ENCODE results near the gene MYH6. TPM values are rescaled to one million over a fixed set of nuclear protein-coding genes. Genes with fewer than 3 reads are reported as not detected.

MYH6 gene
- polyA plus RNA-seq, 1 experiment = not detected

DNA sequence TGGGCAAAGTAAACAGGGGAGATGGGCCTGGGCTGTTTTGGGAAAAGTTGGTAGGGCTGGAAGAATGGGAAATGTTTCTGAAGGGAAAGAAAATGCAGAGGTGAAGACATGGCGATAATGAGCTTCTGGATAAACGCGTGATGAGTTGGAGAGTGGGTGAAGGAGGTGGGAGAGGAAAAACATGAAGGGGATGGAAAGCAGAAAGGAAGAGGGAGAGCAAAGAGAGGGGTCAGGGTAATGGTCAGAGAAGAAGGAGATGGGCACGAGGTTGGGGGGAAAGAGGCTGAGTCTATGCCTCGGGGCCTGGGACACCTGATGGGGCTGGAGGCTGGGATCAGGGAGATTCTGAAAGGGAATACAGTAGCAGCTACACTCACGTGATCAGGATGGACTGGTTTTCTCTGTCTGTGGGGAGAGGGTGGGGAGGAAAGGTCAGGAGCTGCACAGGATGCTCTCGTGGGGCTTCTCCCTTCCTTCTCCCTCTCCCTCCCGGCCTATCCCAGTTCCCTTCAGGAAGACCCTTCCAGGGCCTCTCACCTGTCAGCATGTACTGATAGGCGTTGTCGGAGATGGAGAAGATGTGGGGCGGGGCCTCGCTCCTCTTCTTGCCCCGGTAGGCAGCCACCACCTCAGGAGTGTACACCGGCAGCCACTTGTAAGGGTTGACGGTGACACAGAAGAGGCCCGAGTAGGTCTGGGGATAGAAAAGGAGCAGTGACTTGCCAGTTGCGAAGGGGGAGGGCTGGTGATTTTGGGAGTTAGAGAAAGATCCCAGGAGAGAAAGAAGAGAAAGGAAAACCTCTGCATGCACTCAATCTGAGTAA lies 24.2 kb upstream of the MYH6 start:
- H3K4me3 ChIP-seq (ENCODE audit: low read depth, low read length) = no peak overlapping the region
- H3K9me3 ChIP-seq (ENCODE audit: control insufficient read depth, insufficient read depth, low read length) = no peaks in the 10 kb centered on the region
- DNase-seq (ENCODE audit: low read depth, low spot score) = no peak
- CTCF ChIA-PET = no interaction called here
- no peak overlapping the region for H3K27ac ChIP-seq (ENCODE audit: low read depth, low read length)
- peaks cover 20% of the 10 kb centered on the region for H3K27me3 ChIP-seq (ENCODE audit: control insufficient read depth, insufficient read depth, low read length)
- no peak for TF ChIP-seq CTCF (IDR thresholded peaks at IDR 0.05; ENCODE audit: low read depth, low read length)
- POLR2A ChIA-PET = no interaction called here

GRCh38 chr14:23431486-23431885 lies 23.4 kb upstream of the MYH6 start:
- Histone ChIP-seq H3K27ac (ENCODE audit: low read depth, low read length) (no peak overlapping the region), H3K9me3 (ENCODE audit: control insufficient read depth, insufficient read depth, low read length) (no peaks in the 10 kb centered on the region), H3K4me3 (ENCODE audit: low read depth, low read length) (no peak overlapping the region), H3K27me3 (ENCODE audit: control insufficient read depth, insufficient read depth, low read length) (peaks cover 15% of the 10 kb centered on the region)
- ChIA-PET POLR2A (no interaction called here), CTCF (interaction anchor here (1.4 kb wide), 1 partner anchor 51 kb away, joined by 3 read pairs; no protein-coding TSS in a partner anchor)
- no peak for TF ChIP-seq CTCF (IDR thresholded peaks at IDR 0.05; ENCODE audit: low read depth, low read length)
- DNase-seq (ENCODE audit: low read depth, low spot score) = no peak

GRCh38 chr14:23430723-23431085 lies 22.6 kb upstream of the MYH6 start:
- Histone ChIP-seq H3K9me3 (ENCODE audit: control insufficient read depth, insufficient read depth, low read length) (no peaks in the 10 kb centered on the region), H3K27me3 (ENCODE audit: control insufficient read depth, insufficient read depth, low read length) (peaks cover 11% of the 10 kb centered on the region), H3K4me3 (ENCODE audit: low read depth, low read length) (no peak overlapping the region), H3K27ac (ENCODE audit: low read depth, low read length) (no peak overlapping the region)
- CTCF ChIA-PET = interaction anchor here (1.4 kb wide), 1 partner anchor 50 kb away, joined by 3 read pairs; no protein-coding TSS in a partner anchor
- TF ChIP-seq CTCF (IDR thresholded peaks at IDR 0.05; ENCODE audit: low read depth, low read length) = no peak
- POLR2A ChIA-PET = no interaction called here
- DNase-seq (ENCODE audit: low read depth, low spot score) = no peak

DNA sequence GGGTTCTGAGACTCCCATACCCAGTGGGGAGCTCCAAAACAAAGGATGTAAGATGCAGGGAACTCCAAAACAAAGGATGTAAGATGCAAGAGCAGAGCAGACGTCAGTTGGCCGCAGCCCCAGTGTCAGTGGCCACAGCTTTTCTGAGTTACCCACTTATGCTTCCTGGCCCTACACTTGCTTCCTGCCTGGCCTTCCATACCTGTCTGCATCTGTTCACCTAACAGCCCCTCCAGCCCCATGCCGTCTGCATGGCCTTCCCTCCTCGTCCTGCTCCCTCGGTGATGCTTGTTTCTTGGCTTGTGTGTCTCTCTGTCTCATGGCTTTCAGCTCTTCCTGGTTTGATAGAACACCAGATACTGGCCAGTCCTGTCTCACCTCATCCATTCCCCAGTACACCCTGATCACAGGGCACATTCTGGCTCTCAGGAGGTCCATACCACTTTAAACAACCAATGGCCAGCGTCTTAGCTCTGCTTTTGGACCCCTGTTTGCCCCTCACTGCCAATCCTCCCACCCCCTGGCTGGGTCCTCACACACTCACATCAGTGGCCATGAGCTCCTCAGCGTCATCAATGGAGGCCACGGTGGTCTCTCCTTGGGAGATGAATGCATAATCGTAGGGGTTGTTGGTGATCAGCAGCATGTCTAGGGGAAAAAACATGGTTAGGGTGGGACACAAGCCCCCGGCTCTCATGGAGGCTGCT lies 22.1 kb upstream of the MYH6 start:
- no peak for DNase-seq (ENCODE audit: low read depth, low spot score)
- ChIA-PET POLR2A (no interaction called here), CTCF (interaction anchor here (1.4 kb wide), 1 partner anchor 50 kb away, joined by 3 read pairs; no protein-coding TSS in a partner anchor)
- Histone ChIP-seq H3K9me3 (ENCODE audit: control insufficient read depth, insufficient read depth, low read length) (no peaks in the 10 kb centered on the region), H3K27ac (ENCODE audit: low read depth, low read length) (no peak overlapping the region), H3K4me3 (ENCODE audit: low read depth, low read length) (no peak overlapping the region), H3K27me3 (ENCODE audit: control insufficient read depth, insufficient read depth, low read length) (peaks cover 7% of the 10 kb centered on the region)
- TF ChIP-seq CTCF (IDR thresholded peaks at IDR 0.05; ENCODE audit: low read depth, low read length) = no peak
